ENCODE results near the gene RTEL1. TPM values are rescaled to one million over a fixed set of nuclear protein-coding genes. Genes with fewer than 3 reads are reported as not detected.

RTEL1 gene
- total RNA-seq, 1 donor from 2014 or later, result 4.7 TPM

- H3K9ac ChIP-seq (ENCODE audit: low read depth in 1 of 3, low read length in 3 of 3), result peak overlapping the region in 1 of 3 donors; percentile 23
- no peak overlapping the region for H3K27ac ChIP-seq (ENCODE audit: low read depth, low read length)
- no peak overlapping the region for H3K4me3 ChIP-seq (ENCODE audit: low read length in 3 of 3)
- peaks cover 23 to 30% (median 25%) of the 10 kb centered on the region in 3 donors for H3K4me1 ChIP-seq (ENCODE audit: control insufficient read depth in 3 of 3, insufficient read depth in 3 of 3, low read length in 3 of 3)
- no peaks in the 10 kb centered on the region for H3K9me3 ChIP-seq (ENCODE audit: control insufficient read depth in 3 of 3, low read length in 3 of 3)
- H3K36me3 ChIP-seq (ENCODE audit: control insufficient read depth in 3 of 3, insufficient read depth in 3 of 3, low read length in 3 of 3), result peaks cover 37 to 46% (median 37%) of the 10 kb centered on the region in 3 donors
- no peaks in the 10 kb centered on the region for H3K27me3 ChIP-seq (ENCODE audit: control insufficient read depth in 3 of 3, insufficient read depth in 3 of 3, low read length in 3 of 3)
Observed at GRCh38 chr20:63704749-63705117, 46.6 kb downstream of the RTEL1 start.

GRCh38 chr20:63705232-63706026, 47.3 kb downstream of the RTEL1 start:
- Histone ChIP-seq H3K36me3 (ENCODE audit: control insufficient read depth in 3 of 3, insufficient read depth in 3 of 3, low read length in 3 of 3) (peaks cover 34 to 46% (median 35%) of the 10 kb centered on the region in 3 donors), H3K9me3 (ENCODE audit: control insufficient read depth in 3 of 3, low read length in 3 of 3) (no peaks in the 10 kb centered on the region), H3K4me3 (ENCODE audit: low read length in 3 of 3) (no peak overlapping the region), H3K27me3 (ENCODE audit: control insufficient read depth in 3 of 3, insufficient read depth in 3 of 3, low read length in 3 of 3) (no peaks in the 10 kb centered on the region), H3K4me1 (ENCODE audit: control insufficient read depth in 3 of 3, insufficient read depth in 3 of 3, low read length in 3 of 3) (peaks cover 23 to 29% (median 25%) of the 10 kb centered on the region in 3 donors), H3K27ac (ENCODE audit: low read depth, low read length) (no peak overlapping the region), H3K9ac (ENCODE audit: low read depth in 1 of 3, low read length in 3 of 3) (peak overlapping the region in 1 of 3 donors; percentile 93)

- H3K4me1 ChIP-seq (ENCODE audit: control insufficient read depth in 3 of 3, insufficient read depth in 3 of 3, low read length in 3 of 3), result peaks cover 23 to 29% (median 25%) of the 10 kb centered on the region in 3 donors
- no peaks in the 10 kb centered on the region for H3K27me3 ChIP-seq (ENCODE audit: control insufficient read depth in 3 of 3, insufficient read depth in 3 of 3, low read length in 3 of 3)
- H3K9ac ChIP-seq (ENCODE audit: low read depth in 1 of 3, low read length in 3 of 3), result peak overlapping the region; percentile 90 to 94 (median 93)
- no peaks in the 10 kb centered on the region for H3K9me3 ChIP-seq (ENCODE audit: control insufficient read depth in 3 of 3, low read length in 3 of 3)
- H3K4me3 ChIP-seq (ENCODE audit: low read length in 3 of 3), result peak overlapping the region; percentile 78 to 89 (median 87)
- H3K27ac ChIP-seq (ENCODE audit: low read depth, low read length), result peak overlapping the region; percentile 89
- peaks cover 36 to 47% (median 41%) of the 10 kb centered on the region in 3 donors for H3K36me3 ChIP-seq (ENCODE audit: control insufficient read depth in 3 of 3, insufficient read depth in 3 of 3, low read length in 3 of 3)
Observed at GRCh38 chr20:63706027-63706695, 48.0 kb downstream of the RTEL1 start.

- H3K27me3 ChIP-seq (ENCODE audit: control insufficient read depth in 3 of 3, insufficient read depth in 3 of 3, low read length in 3 of 3), result no peaks in the 10 kb centered on the region
- peaks cover 36 to 49% (median 47%) of the 10 kb centered on the region in 3 donors for H3K36me3 ChIP-seq (ENCODE audit: control insufficient read depth in 3 of 3, insufficient read depth in 3 of 3, low read length in 3 of 3)
- no peaks in the 10 kb centered on the region for H3K9me3 ChIP-seq (ENCODE audit: control insufficient read depth in 3 of 3, low read length in 3 of 3)
- peak overlapping the region; percentile 90 to 94 (median 93) for H3K9ac ChIP-seq (ENCODE audit: low read depth in 1 of 3, low read length in 3 of 3)
- peaks cover 23 to 29% (median 25%) of the 10 kb centered on the region in 3 donors for H3K4me1 ChIP-seq (ENCODE audit: control insufficient read depth in 3 of 3, insufficient read depth in 3 of 3, low read length in 3 of 3)
- H3K27ac ChIP-seq (ENCODE audit: low read depth, low read length), result peak overlapping the region; percentile 89
- H3K4me3 ChIP-seq (ENCODE audit: low read length in 3 of 3), result peak overlapping the region; percentile 78 to 89 (median 87)
Observed at GRCh38 chr20:63706852-63707557, 48.9 kb downstream of the RTEL1 start.

GRCh38 chr20:63707558-63708300, 49.6 kb downstream of the RTEL1 start, which contains the start of the genes ARFRP1 and ZGPAT:
Gene ARFRP1, minus strand, starts transcription at chr20:63707976. Its CDS starts 885 bp downstream, at chr20:63707091.
Gene ZGPAT, plus strand, starts transcription at chr20:63708039. Its CDS starts 542 bp downstream, at chr20:63708581.
- H3K9me3 ChIP-seq (ENCODE audit: control insufficient read depth in 3 of 3, low read length in 3 of 3), result no peaks in the 10 kb centered on the region
- no peaks in the 10 kb centered on the region for H3K27me3 ChIP-seq (ENCODE audit: control insufficient read depth in 3 of 3, insufficient read depth in 3 of 3, low read length in 3 of 3)
- peak within 1 kb of the TSS; percentile 89 for H3K27ac ChIP-seq (ENCODE audit: low read depth, low read length)
- peaks cover 36 to 50% (median 48%) of the 10 kb centered on the region in 3 donors for H3K36me3 ChIP-seq (ENCODE audit: control insufficient read depth in 3 of 3, insufficient read depth in 3 of 3, low read length in 3 of 3)
- H3K4me3 ChIP-seq (ENCODE audit: low read length in 3 of 3), result peak within 1 kb of the TSS; percentile 78 to 89 (median 87)
- H3K4me1 ChIP-seq (ENCODE audit: control insufficient read depth in 3 of 3, insufficient read depth in 3 of 3, low read length in 3 of 3), result peaks cover 23 to 29% (median 25%) of the 10 kb centered on the region in 3 donors
- peak within 1 kb of the TSS; percentile 90 to 94 (median 93) for H3K9ac ChIP-seq (ENCODE audit: low read depth in 1 of 3, low read length in 3 of 3)

GRCh38 chr20:63708301-63709148, 50.4 kb downstream of the RTEL1 start:
- H3K27ac ChIP-seq (ENCODE audit: low read depth, low read length), result peak overlapping the region; percentile 89
- no peaks in the 10 kb centered on the region for H3K27me3 ChIP-seq (ENCODE audit: control insufficient read depth in 3 of 3, insufficient read depth in 3 of 3, low read length in 3 of 3)
- H3K9me3 ChIP-seq (ENCODE audit: control insufficient read depth in 3 of 3, low read length in 3 of 3), result no peaks in the 10 kb centered on the region
- H3K4me1 ChIP-seq (ENCODE audit: control insufficient read depth in 3 of 3, insufficient read depth in 3 of 3, low read length in 3 of 3), result peaks cover 23 to 29% (median 25%) of the 10 kb centered on the region in 3 donors
- peaks cover 32 to 50% (median 43%) of the 10 kb centered on the region in 3 donors for H3K36me3 ChIP-seq (ENCODE audit: control insufficient read depth in 3 of 3, insufficient read depth in 3 of 3, low read length in 3 of 3)
- peak overlapping the region; percentile 70 to 89 (median 87) for H3K4me3 ChIP-seq (ENCODE audit: low read length in 3 of 3)
- peak overlapping the region; percentile 80 to 85 (median 81) for H3K9ac ChIP-seq (ENCODE audit: low read depth in 1 of 3, low read length in 3 of 3)

- peak overlapping the region in 2 of 3 donors; percentile 87 to 89 for H3K4me3 ChIP-seq (ENCODE audit: low read length in 3 of 3)
- no peak overlapping the region for H3K27ac ChIP-seq (ENCODE audit: low read depth, low read length)
- H3K36me3 ChIP-seq (ENCODE audit: control insufficient read depth in 3 of 3, insufficient read depth in 3 of 3, low read length in 3 of 3), result peaks cover 29 to 47% (median 40%) of the 10 kb centered on the region in 3 donors
- peak overlapping the region in 2 of 3 donors; percentile 80 to 81 for H3K9ac ChIP-seq (ENCODE audit: low read depth in 1 of 3, low read length in 3 of 3)
- no peaks in the 10 kb centered on the region for H3K27me3 ChIP-seq (ENCODE audit: control insufficient read depth in 3 of 3, insufficient read depth in 3 of 3, low read length in 3 of 3)
- H3K4me1 ChIP-seq (ENCODE audit: control insufficient read depth in 3 of 3, insufficient read depth in 3 of 3, low read length in 3 of 3), result peaks cover 23 to 29% (median 25%) of the 10 kb centered on the region in 3 donors
- no peaks in the 10 kb centered on the region for H3K9me3 ChIP-seq (ENCODE audit: control insufficient read depth in 3 of 3, low read length in 3 of 3)
Observed at GRCh38 chr20:63709149-63709527, 51.0 kb downstream of the RTEL1 start.

GRCh38 chr20:63711085-63711645, 53.1 kb downstream of the RTEL1 start:
- Histone ChIP-seq H3K4me1 (ENCODE audit: control insufficient read depth in 3 of 3, insufficient read depth in 3 of 3, low read length in 3 of 3) (peaks cover 21 to 25% (median 21%) of the 10 kb centered on the region in 3 donors), H3K9me3 (ENCODE audit: control insufficient read depth in 3 of 3, low read length in 3 of 3) (no peaks in the 10 kb centered on the region), H3K36me3 (ENCODE audit: control insufficient read depth in 3 of 3, insufficient read depth in 3 of 3, low read length in 3 of 3) (peaks cover 14 to 27% (median 19%) of the 10 kb centered on the region in 3 donors), H3K4me3 (ENCODE audit: low read length in 3 of 3) (no peak overlapping the region), H3K9ac (ENCODE audit: low read depth in 1 of 3, low read length in 3 of 3) (no peak overlapping the region), H3K27me3 (ENCODE audit: control insufficient read depth in 3 of 3, insufficient read depth in 3 of 3, low read length in 3 of 3) (no peaks in the 10 kb centered on the region), H3K27ac (ENCODE audit: low read depth, low read length) (no peak overlapping the region)

Measured in skeletal muscle tissue (tissue), 4 donors.